Measurements from ENCODE around the gene DYRK1A.

DYRK1A gene

GRCh38 chr21:37563641-37564340 is 197.2 kb downstream of the DYRK1A start:
- DNase-seq (ENCODE audit: extremely low read depth in 1 of 2, low read depth in 1 of 2) = peak; percentile 87 to 89

- DNase-seq (ENCODE audit: extremely low read depth in 1 of 2, low read depth in 1 of 2) = peak; percentile 76 to 95
These were observed 197.9 kb downstream of the DYRK1A start for GRCh38 chr21:37564341-37564923.

GRCh38 chr21:37564924-37565529 is 198.5 kb downstream of the DYRK1A start:
- DNase-seq (ENCODE audit: extremely low read depth in 1 of 2, low read depth in 1 of 2) = no peak

- no peak for DNase-seq (ENCODE audit: extremely low read depth in 1 of 2, low read depth in 1 of 2)
These were observed 199.1 kb downstream of the DYRK1A start for GRCh38 chr21:37565530-37566223.

- no peak for DNase-seq (ENCODE audit: extremely low read depth in 1 of 2, low read depth in 1 of 2)
These were observed 200.4 kb downstream of the DYRK1A start for GRCh38 chr21:37566790-37567615.

- DNase-seq (ENCODE audit: extremely low read depth in 1 of 2, low read depth in 1 of 2) = no peak
These were observed 201.8 kb downstream of the DYRK1A start for GRCh38 chr21:37568415-37568814.

- DNase-seq (ENCODE audit: extremely low read depth in 1 of 2, low read depth in 1 of 2) = no peak
These were observed 202.3 kb downstream of the DYRK1A start for GRCh38 chr21:37568916-37569315.

- DNase-seq (ENCODE audit: extremely low read depth in 1 of 2, low read depth in 1 of 2) = no peak
These were observed 204.9 kb downstream of the DYRK1A start for GRCh38 chr21:37571442-37571841.

- no peak for DNase-seq (ENCODE audit: extremely low read depth in 1 of 2, low read depth in 1 of 2)
These were observed 207.7 kb downstream of the DYRK1A start for GRCh38 chr21:37574316-37574715.

GRCh38 chr21:37574751-37575150 is 208.2 kb downstream of the DYRK1A start:
- DNase-seq (ENCODE audit: extremely low read depth in 1 of 2, low read depth in 1 of 2) = no peak

GRCh38 chr21:37575580-37575979 is 209.0 kb downstream of the DYRK1A start:
- DNase-seq (ENCODE audit: extremely low read depth in 1 of 2, low read depth in 1 of 2) = no peak
